Measurements from ENCODE around the gene LAMB1.

The LAMB1 gene

DNA sequence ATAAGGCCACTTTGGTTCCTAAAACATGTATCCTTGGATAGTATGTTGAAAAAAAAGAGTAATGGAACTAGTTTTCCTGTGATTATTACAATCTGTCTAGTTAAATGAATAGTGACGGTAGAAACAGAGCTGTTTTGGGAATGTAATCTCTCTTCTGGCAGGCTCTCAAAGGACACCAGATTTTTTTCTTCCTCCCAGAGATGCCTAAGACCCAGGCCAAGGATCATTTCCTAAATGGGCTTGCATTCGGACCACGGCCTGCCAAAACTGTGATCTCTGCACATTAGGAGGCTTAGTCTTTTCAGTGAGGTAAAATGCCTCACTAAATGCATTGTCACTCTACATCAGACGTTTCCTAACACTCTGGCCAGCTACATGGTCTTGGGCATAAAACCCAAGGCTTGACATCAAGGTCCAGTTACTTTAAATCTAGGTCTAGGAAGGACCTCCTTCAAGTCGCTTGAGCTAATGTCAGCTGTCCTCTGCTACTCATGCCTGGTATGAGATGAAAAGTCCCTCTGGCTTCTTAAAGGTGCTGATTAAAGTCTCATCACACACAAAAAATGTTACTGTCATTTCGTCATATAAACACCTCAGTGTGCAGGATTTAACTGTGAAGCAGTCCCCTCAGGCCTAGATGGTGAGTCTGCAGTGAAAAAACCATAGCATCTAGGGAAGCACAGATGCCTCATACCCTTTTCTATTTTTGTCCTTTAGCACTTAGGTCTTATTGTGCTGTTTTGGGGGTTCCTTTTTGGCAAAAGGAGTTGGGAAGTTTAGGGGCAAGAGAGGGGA lies 64.3 kb downstream of the LAMB1 start:
- H3K36me3 ChIP-seq (ENCODE audit: low read length) = no peaks in the 10 kb centered on the region

DNA sequence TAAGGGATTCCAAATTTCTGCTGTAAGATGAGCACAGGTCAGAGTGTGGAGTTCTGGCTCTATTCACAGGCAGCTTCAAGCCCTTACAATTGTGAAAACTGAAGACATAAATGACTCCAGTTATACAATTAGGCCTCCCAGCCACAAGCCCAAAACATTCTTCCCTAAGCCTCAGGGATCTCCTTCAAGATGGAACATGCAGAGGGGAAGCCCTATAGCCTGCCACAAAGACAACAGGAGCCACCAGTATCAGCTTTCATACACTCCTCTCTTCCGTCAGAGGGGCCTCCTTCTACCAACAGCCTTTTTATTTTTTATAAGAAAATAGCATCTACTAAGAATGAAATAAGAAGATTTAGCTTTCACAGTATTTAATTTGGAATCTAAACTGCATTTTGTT lies 65.4 kb downstream of the LAMB1 start:
- H3K27ac ChIP-seq (ENCODE audit: low read depth, low read length) = no peak overlapping the region
- no peaks in the 10 kb centered on the region for H4K20me1 ChIP-seq (ENCODE audit: low read depth, low read length)
- H3K27me3 ChIP-seq (ENCODE audit: low read length) = no peaks in the 10 kb centered on the region
- no peak overlapping the region for H3K4me3 ChIP-seq (ENCODE audit: insufficient read depth, low read length, poor library complexity, severe bottlenecking)
- no peaks in the 10 kb centered on the region for H3K9me3 ChIP-seq (ENCODE audit: insufficient read depth, low read length)
- no peaks in the 10 kb centered on the region for H3K9me2 ChIP-seq (replicated peaks; ENCODE audit: insufficient read depth, low read length)
- no peak overlapping the region for H3K9ac ChIP-seq (ENCODE audit: low read length)
- H3K79me2 ChIP-seq (ENCODE audit: insufficient read depth, low read length) = no peaks in the 10 kb centered on the region
- H3K4me2 ChIP-seq (ENCODE audit: low read depth, low read length, poor library complexity, severe bottlenecking) = no peak overlapping the region
- no peaks in the 10 kb centered on the region for H3K36me3 ChIP-seq (ENCODE audit: low read length)
- no peak overlapping the region for H2AFZ ChIP-seq (ENCODE audit: low read depth, low read length, severe bottlenecking)
- TF ChIP-seq EZH2phosphoT487 (conservative IDR thresholded peaks at IDR 0.05; ENCODE audit: low read length) = no peak
- TF ChIP-seq, protein P1, sequence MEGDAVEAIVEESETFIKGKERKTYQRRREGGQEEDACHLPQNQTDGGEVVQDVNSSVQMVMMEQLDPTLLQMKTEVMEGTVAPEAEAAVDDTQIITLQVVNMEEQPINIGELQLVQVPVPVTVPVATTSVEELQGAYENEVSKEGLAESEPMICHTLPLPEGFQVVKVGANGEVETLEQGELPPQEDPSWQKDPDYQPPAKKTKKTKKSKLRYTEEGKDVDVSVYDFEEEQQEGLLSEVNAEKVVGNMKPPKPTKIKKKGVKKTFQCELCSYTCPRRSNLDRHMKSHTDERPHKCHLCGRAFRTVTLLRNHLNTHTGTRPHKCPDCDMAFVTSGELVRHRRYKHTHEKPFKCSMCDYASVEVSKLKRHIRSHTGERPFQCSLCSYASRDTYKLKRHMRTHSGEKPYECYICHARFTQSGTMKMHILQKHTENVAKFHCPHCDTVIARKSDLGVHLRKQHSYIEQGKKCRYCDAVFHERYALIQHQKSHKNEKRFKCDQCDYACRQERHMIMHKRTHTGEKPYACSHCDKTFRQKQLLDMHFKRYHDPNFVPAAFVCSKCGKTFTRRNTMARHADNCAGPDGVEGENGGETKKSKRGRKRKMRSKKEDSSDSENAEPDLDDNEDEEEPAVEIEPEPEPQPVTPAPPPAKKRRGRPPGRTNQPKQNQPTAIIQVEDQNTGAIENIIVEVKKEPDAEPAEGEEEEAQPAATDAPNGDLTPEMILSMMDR (IDR thresholded peaks at IDR 0.05; ENCODE audit: insufficient read depth, low read length, poor library complexity, severe bottlenecking) = no peak
- 0 out of 2 replicates have a peak, but pooled peaks cover 4% of the 10 kb centered on the region for H3F3A ChIP-seq (ENCODE audit: insufficient read depth)

More for the DNA sequence above, 64.3 kb downstream of the LAMB1 start:
- Histone ChIP-seq H3K27ac (ENCODE audit: low read depth, low read length) (no peak overlapping the region), H3F3A (ENCODE audit: insufficient read depth) (0 out of 2 replicates have a peak, but pooled peaks cover 4% of the 10 kb centered on the region), H3K9me3 (ENCODE audit: insufficient read depth, low read length) (no peaks in the 10 kb centered on the region), H3K4me2 (ENCODE audit: low read depth, low read length, poor library complexity, severe bottlenecking) (no peak overlapping the region), H3K27me3 (ENCODE audit: low read length) (no peaks in the 10 kb centered on the region), H4K20me1 (ENCODE audit: low read depth, low read length) (no peaks in the 10 kb centered on the region), H3K9ac (ENCODE audit: low read length) (no peak overlapping the region), H3K79me2 (ENCODE audit: insufficient read depth, low read length) (no peaks in the 10 kb centered on the region), H3K9me2 (replicated peaks; ENCODE audit: insufficient read depth, low read length) (no peaks in the 10 kb centered on the region), H3K4me3 (ENCODE audit: insufficient read depth, low read length, poor library complexity, severe bottlenecking) (no peak overlapping the region), H2AFZ (ENCODE audit: low read depth, low read length, severe bottlenecking) (no peak overlapping the region)
- TF ChIP-seq, protein P1 (IDR thresholded peaks at IDR 0.05; ENCODE audit: insufficient read depth, low read length, poor library complexity, severe bottlenecking) = no peak
- TF ChIP-seq EZH2phosphoT487 (conservative IDR thresholded peaks at IDR 0.05; ENCODE audit: low read length) = no peak

DNA sequence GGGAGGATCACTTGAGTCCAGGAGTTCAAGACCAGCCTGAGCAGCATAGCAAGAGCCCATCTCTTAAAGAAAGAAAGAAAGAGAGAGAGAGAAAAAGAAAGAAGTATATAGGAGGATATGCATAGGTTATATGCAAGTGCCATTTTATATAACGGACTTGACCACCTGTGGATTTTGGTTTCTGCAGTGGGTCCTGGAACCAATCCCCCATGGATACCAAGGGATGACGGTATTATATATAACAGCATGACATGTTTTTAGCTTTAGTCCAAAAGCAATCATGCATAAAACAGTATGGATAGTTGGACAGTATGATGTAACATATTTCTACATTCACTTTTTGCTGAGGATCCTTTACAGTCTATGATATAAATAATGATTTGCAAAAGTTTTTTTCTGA lies 66.6 kb downstream of the LAMB1 start:
- no peaks in the 10 kb centered on the region for H4K20me1 ChIP-seq (ENCODE audit: low read depth, low read length)
- H3K9me3 ChIP-seq (ENCODE audit: insufficient read depth, low read length) = no peaks in the 10 kb centered on the region
- no peaks in the 10 kb centered on the region for H3K9me2 ChIP-seq (replicated peaks; ENCODE audit: insufficient read depth, low read length)
- TF ChIP-seq EZH2phosphoT487 (conservative IDR thresholded peaks at IDR 0.05; ENCODE audit: low read length) = no peak
- TF ChIP-seq, protein P1 (IDR thresholded peaks at IDR 0.05; ENCODE audit: insufficient read depth, low read length, poor library complexity, severe bottlenecking) = no peak
- H3K4me2 ChIP-seq (ENCODE audit: low read depth, low read length, poor library complexity, severe bottlenecking) = no peak overlapping the region
- no peaks in the 10 kb centered on the region for H3K36me3 ChIP-seq (ENCODE audit: low read length)
- H3K27ac ChIP-seq (ENCODE audit: low read depth, low read length) = no peak overlapping the region
- H3K4me3 ChIP-seq (ENCODE audit: insufficient read depth, low read length, poor library complexity, severe bottlenecking) = no peak overlapping the region
- H3K27me3 ChIP-seq (ENCODE audit: low read length) = no peaks in the 10 kb centered on the region
- H3K79me2 ChIP-seq (ENCODE audit: insufficient read depth, low read length) = no peaks in the 10 kb centered on the region
- H3F3A ChIP-seq (ENCODE audit: insufficient read depth) = 0 out of 2 replicates have a peak, but pooled peaks cover 4% of the 10 kb centered on the region
- H3K9ac ChIP-seq (ENCODE audit: low read length) = no peak overlapping the region
- H2AFZ ChIP-seq (ENCODE audit: low read depth, low read length, severe bottlenecking) = no peak overlapping the region
